Measurements from ENCODE around the gene EEF1E1. TPM values are rescaled to one million over a fixed set of nuclear protein-coding genes. Genes with fewer than 3 reads are reported as not detected.

EEF1E1 gene
- total RNA-seq, 1 donor from 2014 or later = 14.0 TPM

- no peak for TF ChIP-seq CTCF (IDR thresholded peaks at IDR 0.05; ENCODE audit: unreplicated experiment)
- Mint-ChIP-seq H3K36me3 (ENCODE audit: low read depth, unreplicated experiment) (peaks cover 42% of the 10 kb centered on the region), H3K4me3 (ENCODE audit: unreplicated experiment) (peak overlapping the region; percentile 72), H3K27ac (ENCODE audit: unreplicated experiment) (no peak overlapping the region), H3K9me3 (ENCODE audit: unreplicated experiment) (peaks cover 4% of the 10 kb centered on the region), H3K4me1 (ENCODE audit: unreplicated experiment) (peaks cover 4% of the 10 kb centered on the region), H3K27me3 (ENCODE audit: unreplicated experiment) (peaks cover 3% of the 10 kb centered on the region)
- DNase-seq (ENCODE audit: low spot score) = no peak
These were observed 13.5 kb downstream of the EEF1E1 start for GRCh38 chr6:8088886-8089285.

DNA sequence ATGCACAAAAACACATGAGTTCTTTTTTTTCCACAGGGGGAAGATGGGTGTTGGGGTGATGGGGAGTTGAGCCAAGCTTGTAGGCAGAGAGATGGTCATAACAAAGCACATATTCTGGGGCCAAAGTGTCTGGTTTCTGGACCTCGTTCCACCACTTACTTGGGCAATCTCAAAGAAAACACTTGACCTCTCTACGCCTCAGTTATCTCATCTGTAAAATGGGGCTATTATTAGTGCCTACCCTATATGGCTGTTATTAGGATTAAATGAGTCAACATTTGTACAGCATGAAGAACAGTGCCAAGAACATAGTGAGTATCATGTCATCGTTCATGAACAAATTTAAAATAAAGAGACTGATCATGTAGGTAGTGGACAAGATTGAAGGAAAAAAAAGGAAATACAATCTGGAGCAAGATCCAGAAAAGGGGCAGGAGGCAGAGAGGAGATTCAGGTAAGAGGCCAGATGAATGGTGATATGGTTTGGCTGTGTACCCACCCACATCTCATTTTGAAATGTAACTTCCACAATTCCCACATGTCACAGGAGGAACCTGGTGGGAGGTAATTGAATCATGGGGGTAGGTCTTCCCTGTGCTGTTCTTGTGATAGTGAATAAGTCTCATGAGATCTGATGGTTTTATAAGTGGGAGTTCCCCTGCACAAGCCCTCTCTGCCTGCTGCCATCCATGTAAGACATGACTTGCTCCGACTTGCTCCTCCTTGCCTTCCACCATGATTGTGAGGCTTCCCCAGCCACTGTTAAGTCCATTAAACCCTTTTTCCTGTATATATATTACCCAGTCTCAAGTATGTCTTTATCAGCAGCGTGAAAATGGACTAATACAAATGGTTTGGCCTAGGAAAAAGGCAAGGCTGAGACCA is 14.2 kb downstream of the EEF1E1 start:
- Mint-ChIP-seq H3K4me3 (ENCODE audit: unreplicated experiment) (peak overlapping the region; percentile 72), H3K27ac (ENCODE audit: unreplicated experiment) (no peak overlapping the region), H3K36me3 (ENCODE audit: low read depth, unreplicated experiment) (peaks cover 42% of the 10 kb centered on the region), H3K27me3 (ENCODE audit: unreplicated experiment) (peaks cover 3% of the 10 kb centered on the region), H3K4me1 (ENCODE audit: unreplicated experiment) (peaks cover 11% of the 10 kb centered on the region), H3K9me3 (ENCODE audit: unreplicated experiment) (peaks cover 4% of the 10 kb centered on the region)
- no peak for DNase-seq (ENCODE audit: low spot score)
- TF ChIP-seq CTCF (IDR thresholded peaks at IDR 0.05; ENCODE audit: unreplicated experiment) = no peak

- DNase-seq (ENCODE audit: low spot score) = no peak
- H3K36me3 Mint-ChIP-seq (ENCODE audit: low read depth, unreplicated experiment) = peaks cover 41% of the 10 kb centered on the region
- TF ChIP-seq CTCF (IDR thresholded peaks at IDR 0.05; ENCODE audit: unreplicated experiment) = no peak
- peaks cover 4% of the 10 kb centered on the region for H3K9me3 Mint-ChIP-seq (ENCODE audit: unreplicated experiment)
- H3K27ac Mint-ChIP-seq (ENCODE audit: unreplicated experiment) = peak overlapping the region; percentile 38
- H3K27me3 Mint-ChIP-seq (ENCODE audit: unreplicated experiment) = peaks cover 3% of the 10 kb centered on the region
- peak overlapping the region; percentile 76 for H3K4me3 Mint-ChIP-seq (ENCODE audit: unreplicated experiment)
- H3K4me1 Mint-ChIP-seq (ENCODE audit: unreplicated experiment) = peaks cover 20% of the 10 kb centered on the region
These were observed 15.5 kb downstream of the EEF1E1 start for GRCh38 chr6:8086755-8087306.

- no peak for DNase-seq (ENCODE audit: low spot score)
- no peak overlapping the region for H3K4me3 Mint-ChIP-seq (ENCODE audit: unreplicated experiment)
- no peak overlapping the region for H3K27ac Mint-ChIP-seq (ENCODE audit: unreplicated experiment)
- H3K9me3 Mint-ChIP-seq (ENCODE audit: unreplicated experiment) = peaks cover 4% of the 10 kb centered on the region
- H3K4me1 Mint-ChIP-seq (ENCODE audit: unreplicated experiment) = peaks cover 26% of the 10 kb centered on the region
- no peak for TF ChIP-seq CTCF (IDR thresholded peaks at IDR 0.05; ENCODE audit: unreplicated experiment)
- H3K27me3 Mint-ChIP-seq (ENCODE audit: unreplicated experiment) = peaks cover 3% of the 10 kb centered on the region
- peaks cover 31% of the 10 kb centered on the region for H3K36me3 Mint-ChIP-seq (ENCODE audit: low read depth, unreplicated experiment)
These were observed 17.3 kb downstream of the EEF1E1 start for GRCh38 chr6:8085053-8085511.

DNA sequence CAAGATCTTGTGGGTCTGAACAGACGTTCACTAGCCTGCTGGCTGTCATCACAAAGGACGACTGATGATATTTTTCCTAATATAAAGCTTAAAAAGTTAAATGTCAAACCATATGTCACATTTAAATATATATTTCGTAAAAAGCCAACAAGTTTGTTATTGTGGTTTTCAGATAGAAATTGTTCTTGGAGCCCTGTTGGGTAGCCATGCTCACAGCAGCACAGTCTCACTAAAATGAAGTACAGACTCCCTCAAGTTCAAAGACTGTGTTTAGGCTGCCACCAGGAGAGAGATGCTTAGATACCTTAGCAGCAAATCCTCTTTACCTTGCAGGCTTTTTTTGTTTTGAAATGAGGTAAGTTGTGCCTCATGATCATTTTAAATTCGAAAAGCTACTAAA is 17.8 kb downstream of the EEF1E1 start:
- Mint-ChIP-seq H3K27ac (ENCODE audit: unreplicated experiment) (no peak overlapping the region), H3K4me1 (ENCODE audit: unreplicated experiment) (peaks cover 26% of the 10 kb centered on the region), H3K36me3 (ENCODE audit: low read depth, unreplicated experiment) (peaks cover 28% of the 10 kb centered on the region), H3K9me3 (ENCODE audit: unreplicated experiment) (peaks cover 4% of the 10 kb centered on the region), H3K27me3 (ENCODE audit: unreplicated experiment) (peaks cover 3% of the 10 kb centered on the region), H3K4me3 (ENCODE audit: unreplicated experiment) (no peak overlapping the region)
- DNase-seq (ENCODE audit: low spot score) = no peak
- TF ChIP-seq CTCF (IDR thresholded peaks at IDR 0.05; ENCODE audit: unreplicated experiment) = no peak
